ENCODE results near the gene FIS1. TPM values are rescaled to one million over a fixed set of nuclear protein-coding genes. Genes with fewer than 3 reads are reported as not detected.

Gene FIS1
- 56.3 and 63.6 TPM in 2 replicates for total RNA-seq (2013; cell fraction: nucleolus; rRNA removed)
- 109 and 116 TPM in 2 replicates for total RNA-seq (2014; rRNA removed)
- total RNA-seq (2014; rRNA removed; fragmentation: Illumina TruSeq; extraction: Trizol) = 97.9 and 103 TPM in 2 replicates
- 104 and 110 TPM in 2 replicates for total RNA-seq (2021)
- 63.8 TPM for polyA plus RNA-seq (2011; ENCODE audit: low read depth)
- 66.1 and 95.5 TPM in 2 replicates for polyA plus RNA-seq (2011; rRNA removed)
- polyA plus RNA-seq (2011; cell fraction: cytosol; rRNA removed) = 159 and 194 TPM in 2 replicates
- 109 and 149 TPM in 2 replicates for polyA plus RNA-seq (2011; cell fraction: nucleus; rRNA removed)
- 81.7 and 82.3 TPM in 2 replicates for polyA plus RNA-seq (2012)
- 52.1 and 105 TPM in 2 replicates for polyA plus RNA-seq (2014; fragmentation: Illumina TruSeq; extraction: Trizol)
- polyA plus RNA-seq (2014; fragmentation: Nextera tagmentation; extraction: Ambion mirVana) = 10 to 100 TPM; 83.4 to 88.5 TPM
- polyA plus RNA-seq (2014; rRNA removed) = 127 and 141 TPM in 2 replicates
- 100 to 1,000 TPM; 147 to 149 TPM for polyA plus RNA-seq (2016; fragmentation: Nextera tagmentation; extraction: Ambion mirVana)
- 40.2 and 60.9 TPM in 2 replicates for polyA minus RNA-seq (2011; rRNA and poly(A)+ RNA removed)
- polyA minus RNA-seq (2011; cell fraction: cytosol; rRNA and poly(A)+ RNA removed) = 12.0 and 13.8 TPM in 2 replicates
- polyA minus RNA-seq (2011; cell fraction: nucleus; rRNA and poly(A)+ RNA removed) = 17.7 and 23.1 TPM in 2 replicates
- Bru-seq, nascent RNA = percentile 79 among the genes with signal in this experiment
- BruChase-seq, experiment 1, labeled RNA remaining after a 6-hour chase = percentile 81 among the genes with signal in this experiment
- percentile 75 among the genes with signal in this experiment for BruChase-seq, experiment 2, labeled RNA remaining after a 2-hour chase
- long read RNA-seq, experiment 1, transcript FIS1-201 (5 exons, 734 nt) = major isoform, 39 of 49 reads
- long read RNA-seq, experiment 1, partial matches to known transcripts = 2 of 49 reads
- long read RNA-seq, experiment 1, other reads (novel, unspliced or antisense) = 3 of 49 reads
- long read RNA-seq, experiment 2, transcript FIS1-201 (5 exons, 734 nt) = major isoform, 81 of 89 reads
- long read RNA-seq, experiment 2, partial matches to known transcripts = 0 of 89 reads
- long read RNA-seq, experiment 2, other reads (novel, unspliced or antisense) = 2 of 89 reads

GRCh38 chr7:101244375-101245146, at the start of gene FIS1:
FIS1 (minus strand) TSS chr7:101245081; CDS start chr7:101245004, 77 bp downstream.
- Histone ChIP-seq H4K20me1 (ENCODE audit: control insufficient read depth, insufficient read depth) (no peaks in the 10 kb centered on the region), H3K36me3 (ENCODE audit: control insufficient read depth in 2 of 2, insufficient read depth in 2 of 2, low read length in 1 of 2) (peaks cover 5 to 10% of the 10 kb centered on the region in 2 experiments; a peak in 3 of 4 replicates), H3K79me2 (ENCODE audit: control insufficient read depth, insufficient read depth, low read length) (peaks cover 32% of the 10 kb centered on the region), H3K27ac (ENCODE audit: control insufficient read depth, insufficient read depth) (peak within 1 kb of the TSS; percentile 89), H3K4me3 (peak within 1 kb of the TSS; percentile 84), H3K9me3 (replicated peaks; ENCODE audit: control insufficient read depth, insufficient read depth, low read length) (no peaks in the 10 kb centered on the region), H3K9ac (ENCODE audit: control insufficient read depth, insufficient read depth, low read length) (peak within 1 kb of the TSS; percentile 88), H2AFZ (ENCODE audit: control insufficient read depth, low read depth, low read length) (peak within 1 kb of the TSS; percentile 92), H3K4me1 (ENCODE audit: control insufficient read depth, insufficient read depth, low read length) (peaks cover 6% of the 10 kb centered on the region), H3K27me3 (replicated peaks in 1 of 2; ENCODE audit: control insufficient read depth in 2 of 2, insufficient read depth in 2 of 2, low read length in 1 of 2) (no peaks in the 10 kb centered on the region), H3K4me2 (ENCODE audit: control insufficient read depth, insufficient read depth) (peak within 1 kb of the TSS; percentile 97)
- ChIA-PET POLR2A (interaction anchor here (0.5 to 1.5 kb wide), 9 partner anchors 7 to 355 kb away, joined by 3 to 10 read pairs (median 4); partner anchors contain the start of genes PLOD3, UFSP1 and ZNHIT1), CTCF (interaction anchor here (0.6 to 5.3 kb wide), 29 partner anchors 8 to 1223 kb away, joined by 3 to 74 read pairs (median 4); partner anchors contain the start of genes PLOD3, TRIM56, UFSP1 and ZNHIT1), RAD21 (ENCODE audit: unreplicated experiment) (interaction anchor here (1.0 to 5.0 kb wide), 8 partner anchors 8 to 110 kb away, joined by 3 to 37 read pairs (median 8); partner anchors contain the start of genes PLOD3 and ZNHIT1), SMC1A (ENCODE audit: uncharacterized antibody, unreplicated experiment) (interaction anchor here (0.9 to 2.9 kb wide), 9 partner anchors 10 to 101 kb away, joined by 3 to 20 read pairs (median 5); partner anchors contain the start of genes PLOD3 and ZNHIT1)
- DNase-seq (ENCODE audit: low read depth, low spot score) (peak; percentile 68), ATAC-seq (peak; percentile 98), FAIRE-seq (peak; percentile 99)
- WGBS (ENCODE audit: insufficient coverage, insufficient replicate concordance, low lambda C conversion rate, missing lambda C conversion rate) = 1% methylated on average over 44 of the region's 45 CpGs
- intact Hi-C loops (cut with micrococcal nuclease; ENCODE audit: unreplicated experiment) (loop anchor here (1.0 kb wide), 1 partner anchor 26 kb away; the partner anchor contains the start of gene ZNHIT1), in situ Hi-C loops (cut with MboI) (no loop called here)
- BruUV-seq (replicated peaks) = no TSS peak
- peak; percentile 51; the same call in 1 of the 2 replicates for TF ChIP-seq RAD51 (IDR thresholded peaks at IDR 0.05)
- TF ChIP-seq JUNB (IDR thresholded peaks at IDR 0.05) = no peak
- TF ChIP-seq PRDM15 (CRISPR knock-in tag; IDR thresholded peaks at IDR 0.05) = no peak
- no peak for TF ChIP-seq MEF2B (IDR thresholded peaks at IDR 0.05; ENCODE audit: partially characterized antibody, poor library complexity, severe bottlenecking)
- TF ChIP-seq NR2C1 (IDR thresholded peaks at IDR 0.05) = peak; percentile 79
- no peak for TF ChIP-seq BMI1 (IDR thresholded peaks at IDR 0.05; ENCODE audit: borderline replicate concordance)
- no peak for TF ChIP-seq ZSCAN29 (IDR thresholded peaks at IDR 0.05)
- peak; percentile 93 for TF ChIP-seq NKRF (conservative IDR thresholded peaks at IDR 0.05)
